GM12873 (cell line): ENCODE data around the gene HTATSF1.

Source experiments
- TF ChIP-seq, protein P1 (sequence below): IDR thresholded peaks from 2 replicates; pipeline ENCODE4 v1.5.1; 2012; ENCODE audit warnings: low read depth, mild to moderate bottlenecking, moderate library complexity, low read length, control low read depth; ENCODE audit not compliant: insufficient read depth; ENCODE audit errors: missing control alignments

Gene HTATSF1

DNA sequence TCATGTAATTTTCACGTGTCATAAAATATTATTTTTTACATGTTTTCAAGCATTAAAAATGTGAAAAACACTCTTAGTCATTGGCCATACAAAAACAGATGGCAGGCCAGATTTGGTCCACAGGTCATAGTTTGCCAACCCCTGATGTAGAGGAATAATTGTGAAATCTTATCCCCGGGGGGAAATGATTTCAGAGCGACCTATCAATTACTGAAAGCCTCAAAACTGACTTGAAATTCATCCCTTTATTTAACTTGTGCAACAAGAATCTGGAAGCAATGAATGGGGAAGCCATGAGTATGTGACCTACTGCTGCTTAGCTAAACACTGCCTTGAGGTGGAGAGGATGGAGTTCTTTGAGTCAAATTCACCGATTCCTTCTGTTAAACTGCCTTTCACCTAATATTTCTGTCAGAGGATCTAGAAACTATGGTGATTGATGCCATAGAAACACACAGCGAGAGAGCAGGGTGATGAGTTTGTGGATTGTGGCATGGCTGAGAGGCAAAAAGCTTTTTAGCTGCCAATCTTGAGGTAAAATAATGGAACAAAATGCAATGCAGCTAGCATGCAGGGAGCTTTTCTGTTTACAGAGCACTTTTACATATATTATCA lies 40.0 kb upstream of the HTATSF1 start:
- TF ChIP-seq, protein P1, sequence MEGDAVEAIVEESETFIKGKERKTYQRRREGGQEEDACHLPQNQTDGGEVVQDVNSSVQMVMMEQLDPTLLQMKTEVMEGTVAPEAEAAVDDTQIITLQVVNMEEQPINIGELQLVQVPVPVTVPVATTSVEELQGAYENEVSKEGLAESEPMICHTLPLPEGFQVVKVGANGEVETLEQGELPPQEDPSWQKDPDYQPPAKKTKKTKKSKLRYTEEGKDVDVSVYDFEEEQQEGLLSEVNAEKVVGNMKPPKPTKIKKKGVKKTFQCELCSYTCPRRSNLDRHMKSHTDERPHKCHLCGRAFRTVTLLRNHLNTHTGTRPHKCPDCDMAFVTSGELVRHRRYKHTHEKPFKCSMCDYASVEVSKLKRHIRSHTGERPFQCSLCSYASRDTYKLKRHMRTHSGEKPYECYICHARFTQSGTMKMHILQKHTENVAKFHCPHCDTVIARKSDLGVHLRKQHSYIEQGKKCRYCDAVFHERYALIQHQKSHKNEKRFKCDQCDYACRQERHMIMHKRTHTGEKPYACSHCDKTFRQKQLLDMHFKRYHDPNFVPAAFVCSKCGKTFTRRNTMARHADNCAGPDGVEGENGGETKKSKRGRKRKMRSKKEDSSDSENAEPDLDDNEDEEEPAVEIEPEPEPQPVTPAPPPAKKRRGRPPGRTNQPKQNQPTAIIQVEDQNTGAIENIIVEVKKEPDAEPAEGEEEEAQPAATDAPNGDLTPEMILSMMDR, result no peak

DNA sequence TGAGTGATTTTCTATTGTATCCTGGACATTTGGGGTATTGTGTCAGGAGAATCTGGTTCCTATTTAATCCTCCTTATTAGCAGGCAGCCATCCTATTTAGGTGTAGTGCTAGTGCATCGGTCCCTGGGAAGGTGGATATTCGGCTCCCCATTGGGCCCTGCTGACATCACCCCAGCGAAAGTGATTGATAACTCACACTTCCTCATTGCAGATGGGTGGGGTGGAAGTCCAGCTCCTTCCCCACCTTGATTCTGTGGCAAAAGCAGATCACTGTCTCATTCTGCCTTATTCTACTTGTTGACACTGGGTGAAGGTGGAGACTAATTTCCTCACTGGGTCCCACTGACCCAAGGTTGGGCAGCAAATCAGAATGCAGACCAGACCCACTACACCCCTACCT lies 32.8 kb upstream of the HTATSF1 start:
- TF ChIP-seq, protein P1, result no peak

DNA sequence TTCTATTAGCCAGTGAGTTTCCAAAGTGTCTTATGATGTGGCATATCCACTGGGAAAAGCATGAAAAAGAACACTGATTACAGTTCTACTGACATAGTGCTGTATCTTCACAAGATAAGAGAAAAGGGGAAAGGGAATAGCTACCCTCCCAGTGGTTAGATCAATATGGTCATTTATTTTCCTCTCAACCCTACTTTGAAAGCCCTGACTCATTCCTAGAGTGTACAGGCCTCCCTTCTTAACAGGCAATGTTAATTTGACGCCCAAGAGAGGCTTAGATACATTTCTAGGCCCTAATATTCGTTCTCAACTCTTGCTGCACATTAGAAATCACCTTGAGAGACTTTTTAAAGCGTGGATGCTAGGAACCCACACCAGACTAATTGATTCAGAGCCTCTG lies 30.1 kb upstream of the HTATSF1 start:
- TF ChIP-seq, protein P1, result no peak

DNA sequence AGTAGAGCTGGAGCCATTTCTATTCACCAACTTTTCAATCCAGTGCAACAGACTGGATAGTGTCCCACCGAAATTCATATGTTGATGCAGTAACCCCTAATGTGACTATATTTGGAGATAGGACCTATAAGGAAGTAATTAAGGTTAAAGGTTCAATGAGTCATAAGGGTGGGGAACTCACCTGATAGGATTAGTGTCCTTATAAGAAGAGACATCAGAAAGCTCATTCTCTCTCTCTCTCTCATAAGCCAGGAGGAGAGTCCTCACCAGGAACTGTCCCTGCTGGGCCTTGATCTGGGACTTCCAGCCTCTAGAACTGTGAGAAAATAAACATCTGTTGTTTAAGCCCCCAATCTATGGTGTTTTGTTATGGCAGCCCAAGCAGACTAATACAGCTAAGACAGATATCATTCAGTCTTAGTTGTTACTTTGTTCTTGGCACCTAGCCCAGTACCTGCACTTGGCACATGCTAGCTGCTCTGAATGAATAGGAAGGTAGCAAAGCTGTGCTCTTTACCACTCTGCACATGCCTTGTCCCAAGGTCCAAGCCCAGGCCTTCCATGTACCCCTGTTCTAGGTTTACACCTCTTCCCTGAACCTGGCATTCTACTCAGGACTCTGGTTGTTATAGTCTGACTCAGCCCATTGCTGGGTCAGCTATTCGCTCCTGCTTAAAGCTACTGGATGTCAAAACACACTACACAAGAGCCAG lies 28.8 kb upstream of the HTATSF1 start:
- TF ChIP-seq, protein P1, result no peak

DNA sequence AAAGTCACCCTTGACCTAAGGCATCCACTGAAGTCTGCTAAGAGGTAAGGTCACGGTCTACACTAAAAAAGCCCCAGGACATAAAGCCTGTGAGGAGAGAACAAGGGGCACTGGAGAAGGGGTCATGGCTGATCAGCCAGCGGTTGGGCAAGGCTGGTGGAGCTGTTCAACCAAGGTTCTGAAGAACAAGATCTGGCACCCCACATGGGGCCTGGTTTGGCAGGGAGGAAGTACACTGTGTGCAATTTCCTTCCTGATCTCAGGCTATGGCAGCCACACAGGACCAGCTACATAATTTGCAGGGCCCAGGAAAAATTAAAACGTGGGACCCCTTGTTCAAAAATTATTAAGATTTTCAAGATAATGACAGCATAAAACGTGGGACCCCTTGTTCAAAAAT lies 23.7 kb upstream of the HTATSF1 start:
- TF ChIP-seq, protein P1, result no peak

DNA sequence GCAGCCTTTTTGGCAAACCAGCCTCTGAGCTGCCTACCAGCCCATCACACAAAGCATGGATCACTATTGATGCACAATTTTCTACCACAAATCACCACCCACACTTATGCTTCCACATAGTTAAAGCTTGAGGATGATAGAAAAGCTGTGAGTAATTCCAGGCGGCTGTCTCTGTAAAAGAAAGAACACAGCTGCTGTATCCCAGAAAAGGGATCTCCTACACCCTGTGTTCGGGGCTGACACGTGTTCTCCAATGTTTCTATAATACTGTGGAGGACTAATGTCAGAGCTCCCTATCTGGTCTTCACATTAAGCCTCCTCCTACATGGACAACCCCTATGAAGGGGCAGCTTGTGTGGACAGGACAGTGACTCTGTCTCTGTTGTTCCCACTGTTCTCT lies 22.2 kb upstream of the HTATSF1 start:
- TF ChIP-seq, protein P1, result no peak

DNA sequence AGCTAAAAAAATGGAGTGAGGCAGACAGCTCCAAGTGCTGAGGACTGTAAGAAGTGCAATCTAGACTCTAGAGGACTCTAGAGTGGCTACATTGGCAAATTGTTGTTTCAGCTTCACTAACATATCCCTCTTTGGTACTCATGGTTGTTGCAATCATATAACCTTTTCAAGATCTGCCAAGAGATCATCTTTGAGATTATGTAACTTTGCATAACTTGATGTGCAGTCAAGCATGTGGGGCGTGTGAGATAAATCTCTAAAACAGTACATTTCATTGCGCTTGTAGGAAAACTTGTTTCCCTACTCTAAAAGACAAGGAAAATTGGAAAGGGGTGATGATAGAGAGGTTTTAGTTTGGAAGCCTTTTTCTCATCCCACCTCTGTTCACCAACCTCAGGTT lies 20.9 kb upstream of the HTATSF1 start:
- TF ChIP-seq, protein P1, result no peak
